Uterus (tissue), 2 donors: Measurements from ENCODE around the gene SYNE1.

ENCODE experiments used
- CTCF ChIP-seq, 4 experiments: fragments of 200-600 bp in 2 of 4; fragments of 450-650 bp in 2 of 4; sonication (generic) in 2 of 4; IDR thresholded peaks; one replicate each; pipeline ENCODE4 v1.5.1; 2016 to 2019; ENCODE audit warnings: antibody characterized with exemption in 4 of 4, mild to moderate bottlenecking in 2 of 4, moderate library complexity in 1 of 4
- POLR2A ChIP-seq, 2 donors: fragments of 450-650 bp; IDR thresholded peaks; one replicate each; pipeline ENCODE4 v1.6.1; 2016; ENCODE audit warnings: antibody characterized with exemption in 2 of 2, mild to moderate bottlenecking in 1 of 2, moderate library complexity in 1 of 2

- no peak for TF ChIP-seq CTCF (IDR thresholded peaks at IDR 0.05)
- no peak for TF ChIP-seq POLR2A (IDR thresholded peaks at IDR 0.05)
Observed at GRCh38 chr6:152305672-152306071, 331.5 kb downstream of the SYNE1 start.
